HepG2 (cell line): ENCODE data around the gene CD300LF. TPM values are rescaled to one million over a fixed set of nuclear protein-coding genes. Genes with fewer than 3 reads are reported as not detected.

Experiments used
- ATAC-seq: fragments of 200-7000 bp; cut with Tn5 transposase; 3 replicates; pipeline ENCODE4 v1.9.1; 2020; ENCODE audit warnings: mild to moderate bottlenecking, moderate library complexity
- BruUV-seq: library from RNA; stranded (reverse); fragments of 400-500 nt; replicated peaks from 2 replicates; lab custom pipeline; 2021; lab: Mats Ljungman, UMichigan
- CTCF ChIA-PET: fragments of 300-600 bp; formaldehyde crosslinking; extraction: SDS; loops from one replicate; lab custom pipeline; 2021; ENCODE audit warnings: low total read pairs, inconsistent platforms, low intra/inter-chr PET ratio; lab: Yijun Ruan, JAX
- POLR2A ChIA-PET: fragments of 350-600 bp; sonication (Branson Sonifier 250); formaldehyde crosslinking; loops from one replicate; lab custom pipeline; 2020; ENCODE audit warnings: antibody characterized with exemption, inconsistent platforms; lab: Yijun Ruan, JAX
- DNase-seq: peaks from one replicate; pipeline ENCODE4 v3.0.0-alpha.2; 2015; ENCODE audit warnings: low spot score
- FAIRE-seq: peaks from 3 replicates; lab custom pipeline; 2011; peaks lifted over from hg19 to GRCh38; lab: Jason Lieb, UNC
- H2AFZ ChIP-seq: one replicate; pipeline ENCODE4 v1.6.1; 2011; ENCODE audit warnings: low read length, inconsistent platforms
- H3K27ac ChIP-seq: fragments of 300-600 bp; 3 replicates; pipeline ENCODE4 v1.8.0; 2011; ENCODE audit warnings: mixed run types, mild to moderate bottlenecking, mixed read lengths, low read length, inconsistent platforms; ENCODE audit not compliant: insufficient read depth; ENCODE audit errors: extremely low read length
- H3K27me3 ChIP-seq, 2 experiments: fragments of 200-600 bp in 1 of 2; 2 replicates in 1 of 2; 3 replicates in 1 of 2; pipeline versions ENCODE4 v1.6.0 to v1.8.0; 2011; ENCODE audit warnings: low read length in 2 of 2, mild to moderate bottlenecking in 2 of 2, moderate library complexity in 2 of 2, inconsistent platforms in 1 of 2; ENCODE audit not compliant: insufficient read depth in 2 of 2, control insufficient read depth in 1 of 2
- H3K36me3 ChIP-seq, 2 experiments: fragments of 200-600 bp in 1 of 2; replicated peaks in 1 of 2; 2 replicates in 1 of 2; 3 replicates in 1 of 2; pipeline versions ENCODE4 v1.5.1 to v1.8.0; 2011; ENCODE audit warnings: low read length in 2 of 2, inconsistent platforms in 1 of 2; ENCODE audit not compliant: insufficient read depth in 2 of 2, control insufficient read depth in 1 of 2
- H3K4me1 ChIP-seq: 2 replicates; pipeline ENCODE4 v1.5.1; 2012; ENCODE audit warnings: low read length, inconsistent platforms; ENCODE audit not compliant: insufficient read depth
- H3K4me2 ChIP-seq: 2 replicates; pipeline ENCODE4 v1.6.0; 2011; ENCODE audit warnings: low read depth, low read length, inconsistent platforms
- H3K4me3 ChIP-seq, 3 experiments: fragments of 200-600 bp in 1 of 3; sonication (generic), shearing (Covaris generic) in 1 of 3; replicated peaks in 1 of 3; 2 replicates each; pipeline ENCODE4 v1.5.1; 2011 to 2016; ENCODE audit warnings: low read length in 3 of 3, inconsistent platforms in 2 of 3, low read depth in 2 of 3, mild to moderate bottlenecking in 2 of 3, control low read depth in 1 of 3, mixed read lengths in 1 of 3; ENCODE audit not compliant: insufficient read depth in 1 of 3
- H3K79me2 ChIP-seq: one replicate; pipeline ENCODE4 v1.6.1; 2011; ENCODE audit warnings: low read length, inconsistent platforms; ENCODE audit not compliant: insufficient read depth
- H3K9ac ChIP-seq: 2 replicates; pipeline ENCODE4 v1.6.0; 2011; ENCODE audit warnings: mild to moderate bottlenecking, low read depth, low read length, inconsistent platforms; ENCODE audit not compliant: insufficient read depth
- H3K9me3 ChIP-seq: 2 replicates; pipeline ENCODE4 v1.5.1; 2012; ENCODE audit warnings: mild to moderate bottlenecking, low read length
- H4K20me1 ChIP-seq: 2 replicates; pipeline ENCODE4 v1.6.0; 2011; ENCODE audit warnings: inconsistent platforms, mild to moderate bottlenecking, low read length, moderate library complexity; ENCODE audit not compliant: insufficient read depth
- AGO2 ChIP-seq: fragments of 200-400 bp; formaldehyde crosslinking; optimal IDR thresholded peaks from 2 replicates; pipeline ENCODE3; 2017; ENCODE audit warnings: mild to moderate bottlenecking, low read depth, low read length, moderate library complexity
- MYC ChIP-seq: sonication (generic); formaldehyde crosslinking; IDR thresholded peaks from 2 replicates; pipeline ENCODE4 v1.9.0; 2021; ENCODE audit warnings: missing genetic modification reagents, borderline replicate concordance
- PHF20 ChIP-seq: sonication (generic); formaldehyde crosslinking; IDR thresholded peaks from 2 replicates; pipeline ENCODE4 v1.5.0; 2020; ENCODE audit warnings: mild to moderate bottlenecking, missing genetic modification reagents
- POLR2A ChIP-seq, 2 experiments: IDR thresholded peaks; 2 replicates each; pipeline ENCODE4 v1.6.1; 2011; ENCODE audit warnings: low read depth in 2 of 2, low read length in 2 of 2, mild to moderate bottlenecking in 1 of 2, moderate library complexity in 1 of 2; ENCODE audit not compliant: insufficient read depth in 1 of 2
- RBM22 ChIP-seq: fragments of 200-400 bp; formaldehyde crosslinking; optimal IDR thresholded peaks from 2 replicates; pipeline ENCODE3; 2017; ENCODE audit warnings: mild to moderate bottlenecking, low read length, moderate library complexity
- XBP1 ChIP-seq: sonication (generic); formaldehyde crosslinking; IDR thresholded peaks from 2 replicates; pipeline ENCODE4 v1.5.0; 2020; ENCODE audit warnings: missing genetic modification reagents
- ZNF263 ChIP-seq: sonication (generic); formaldehyde crosslinking; IDR thresholded peaks from 2 replicates; pipeline ENCODE4 v1.4.0; 2020; ENCODE audit warnings: missing genetic modification reagents
- ZNF441 ChIP-seq: sonication (generic); formaldehyde crosslinking; IDR thresholded peaks from 2 replicates; pipeline ENCODE4 v1.7.0; 2021; ENCODE audit warnings: missing genetic modification reagents, borderline replicate concordance
- WGBS: methylation state at CpG from one replicate; pipeline ENCODE4 v1.1.6; 2017; ENCODE audit warnings: low lambda C conversion rate; 5-methylcytosine and 5-hydroxymethylcytosine counted together
- in situ Hi-C: cut with HindIII; loops from 2 replicates; pipeline ENCODE4 v1.10.0; 2017; ENCODE audit warnings: low pct_unique_long_range_greater_than_20kb; ENCODE audit not compliant: extremely low pct_ligation_motif_present
- intact Hi-C: fragments of 100-400 bp; cut with micrococcal nuclease; formaldehyde crosslinking; loops from one replicate; pipeline ENCODE4 v1.10.0; 2022; ENCODE audit not compliant: unreplicated experiment
- polyA plus RNA-seq, 8 experiments: library from polyadenylated mRNA; depleted of rRNA in 3 of 8; stranded (reverse) in 7 of 8; unstranded in 1 of 8; fragments of >200 nt; fragmentation: Illumina TruSeq in 4 of 8; extraction: Trizol in 4 of 8; gene quantifications; 2 replicates each; pipeline versions ENCODE4 v1.2.1 to v1.2.3, GENCODE V29; 2011 to 2016; ENCODE audit warnings: low read depth in 4 of 8, missing spikeins in 1 of 8, mixed read lengths in 1 of 8; ENCODE audit not compliant: insufficient read depth in 1 of 8
- total RNA-seq, 5 experiments: library from RNA; depleted of rRNA; stranded (reverse); fragments of >200 nt; fragmentation: Illumina TruSeq; extraction: Trizol; gene quantifications; 2 replicates each; pipeline ENCODE4 v1.2.3, GENCODE V29; 2016; ENCODE audit warnings: low read depth in 1 of 5

CD300LF gene
- total and polyA plus RNA-seq, 2 of the 13 experiments (the other 11 are each of a cell fraction or from before 2014, with no cell fraction given): not detected

GRCh38 chr17:74757502-74757901, 44.8 kb upstream of the CD300LF start:
- Histone ChIP-seq H3K4me2 (peak overlapping the region; percentile 92), H3K9ac (peak overlapping the region; percentile 35; the same call in 1 of the 2 replicates), H3K27me3 (no peaks in the 10 kb centered on the region), H3K27ac (peak overlapping the region; percentile 64), H3K4me3 (peak overlapping the region in 1 of 3 experiments; percentile 49; a peak in 1 of 6 replicates), H3K4me1 (peaks cover 100% of the 10 kb centered on the region), H3K36me3 (peaks cover 31 to 53% of the 10 kb centered on the region in 2 experiments), H3K79me2 (peaks cover 98% of the 10 kb centered on the region), H4K20me1 (peaks cover 86% of the 10 kb centered on the region), H2AFZ (no peak overlapping the region), H3K9me3 (no peaks in the 10 kb centered on the region)
- POLR2A ChIA-PET: interaction anchor here (7.7 to 29.3 kb wide), 3 partner anchors 3 to 20 kb away, joined by 68 to 1459 read pairs (median 1459); partner anchors contain the start of genes NAT9, NHERF1 and RAB37
- in situ Hi-C loops: loop anchor here (10.0 kb wide), 1 partner anchor 323 kb away; the partner anchor contains the start of gene GPRC5C
- FAIRE-seq: no peak
- no TSS peak for BruUV-seq
- CTCF ChIA-PET: interaction anchor here (0.8 kb wide), 1 partner anchor 9 kb away, joined by 3 read pairs; the partner anchor contains the start of gene NHERF1
- no peak for DNase-seq
- intact Hi-C loops: no loop called here
- no peak for TF ChIP-seq XBP1
- peak; percentile 11; the same call in 1 of the 2 replicates for TF ChIP-seq MYC (CRISPR knock-in tag)
- ATAC-seq: no peak
- 88% methylated on average over 2 of the region's 3 CpGs for WGBS

- H2AFZ ChIP-seq: no peak overlapping the region
- H3K4me1 ChIP-seq: peaks cover 100% of the 10 kb centered on the region
- peak overlapping the region in 1 of 3 experiments; percentile 49; a peak in 1 of 6 replicates for H3K4me3 ChIP-seq
- CTCF ChIA-PET: no interaction called here
- peaks cover 30 to 57% of the 10 kb centered on the region in 2 experiments for H3K36me3 ChIP-seq
- in situ Hi-C loops: loop anchor here (10.0 kb wide), 1 partner anchor 322 kb away; the partner anchor contains the start of gene GPRC5C
- peaks cover 83% of the 10 kb centered on the region for H4K20me1 ChIP-seq
- H3K27ac ChIP-seq: peak overlapping the region; percentile 28
- ATAC-seq: no peak
- POLR2A ChIA-PET: interaction anchor here (21.5 to 29.3 kb wide), 2 partner anchors 2 to 12 kb away, joined by 1459 read pairs; partner anchors contain the start of genes NAT9 and NHERF1
- WGBS: 78% methylated on average over 3 of the region's 3 CpGs
- DNase-seq: no peak
- H3K79me2 ChIP-seq: peaks cover 98% of the 10 kb centered on the region
- H3K9ac ChIP-seq: peak overlapping the region; percentile 35; the same call in 1 of the 2 replicates
- BruUV-seq: no TSS peak
- TF ChIP-seq ZNF441 (CRISPR knock-in tag) (no peak), RBM22 (peak; percentile 83), POLR2A (IDR thresholded peaks at IDR 0.05; ENCODE audit: insufficient read depth in 1 of 2, low read depth in 2 of 2, low read length in 2 of 2) (peak in 1 of 2 experiments; percentile 36; a peak in 1 of 4 replicates), AGO2 (peak; percentile 1), PHF20 (CRISPR knock-in tag) (no peak), ZNF263 (peak; percentile 43; the same call in 1 of the 2 replicates)
- no peaks in the 10 kb centered on the region for H3K27me3 ChIP-seq
- peak overlapping the region; percentile 92 for H3K4me2 ChIP-seq
- H3K9me3 ChIP-seq: no peaks in the 10 kb centered on the region
- intact Hi-C loops: no loop called here
- FAIRE-seq: no peak
Measured at GRCh38 chr17:74756891-74757290, 44.2 kb upstream of the CD300LF start.
